Amygdala (tissue), 56 donors: ENCODE data around the gene TCF12.
"Not testable (repeated sequence)": the region's sequence is repeated elsewhere in the genome, so short reads cannot be mapped to it uniquely, and the experiment has no call there.

ENCODE experiments used
- DNase-seq, 56 donors: peaks; one replicate each; lab custom pipeline; 2025; lab: John Stamatoyannopoulos, UW

TCF12 gene

GRCh38 chr15:57118013-57118799 lies 199.8 kb downstream of the TCF12 start:
- peak in 2 of 56 donors; percentile 17 to 19 for DNase-seq

GRCh38 chr15:57122080-57122840 lies 203.8 kb downstream of the TCF12 start:
- no peak for DNase-seq

- no peak for DNase-seq
Observed at GRCh38 chr15:57124036-57124435, 205.6 kb downstream of the TCF12 start.

- no peak for DNase-seq
Observed at GRCh38 chr15:57129064-57129463, 210.6 kb downstream of the TCF12 start.

- DNase-seq = no peak
Observed at GRCh38 chr15:57130956-57131355, 212.5 kb downstream of the TCF12 start.

- DNase-seq = peak in 34 of 56 donors; percentile 2 to 68 (median 30)
Observed at GRCh38 chr15:57133127-57133968, 214.9 kb downstream of the TCF12 start.

- DNase-seq = no peak
Observed at GRCh38 chr15:57134071-57134605, 215.7 kb downstream of the TCF12 start.

GRCh38 chr15:57134851-57135250 lies 216.4 kb downstream of the TCF12 start:
- DNase-seq = no peak

- DNase-seq = no peak
Observed at GRCh38 chr15:57135800-57136199, 217.4 kb downstream of the TCF12 start.

- peak in 6 of 56 donors; percentile 11 to 56 (median 20) for DNase-seq
Observed at GRCh38 chr15:57138349-57138788, 219.9 kb downstream of the TCF12 start.

- DNase-seq = no peak
Observed at GRCh38 chr15:57143511-57144078, 225.2 kb downstream of the TCF12 start.

GRCh38 chr15:57144448-57144847 lies 226.0 kb downstream of the TCF12 start:
- DNase-seq = no peak

GRCh38 chr15:57146506-57147201 lies 228.2 kb downstream of the TCF12 start:
- peak in 3 of 56 donors; percentile 6 to 64 (median 42) for DNase-seq

- DNase-seq = no peak
Observed at GRCh38 chr15:57147621-57148020, 229.2 kb downstream of the TCF12 start.

GRCh38 chr15:57148262-57148661 lies 229.8 kb downstream of the TCF12 start:
- DNase-seq = no peak

- no peak for DNase-seq
Observed at GRCh38 chr15:57149196-57149595, 230.8 kb downstream of the TCF12 start.

- DNase-seq = no peak
Observed at GRCh38 chr15:57150066-57150865, 231.8 kb downstream of the TCF12 start.

- DNase-seq = not testable (repeated sequence)
Observed at GRCh38 chr15:57150866-57151203, 232.4 kb downstream of the TCF12 start.

- DNase-seq = no peak
Observed at GRCh38 chr15:57152133-57152532, 233.7 kb downstream of the TCF12 start.
